ENCODE results near the gene USP2.

Gene USP2

DNA sequence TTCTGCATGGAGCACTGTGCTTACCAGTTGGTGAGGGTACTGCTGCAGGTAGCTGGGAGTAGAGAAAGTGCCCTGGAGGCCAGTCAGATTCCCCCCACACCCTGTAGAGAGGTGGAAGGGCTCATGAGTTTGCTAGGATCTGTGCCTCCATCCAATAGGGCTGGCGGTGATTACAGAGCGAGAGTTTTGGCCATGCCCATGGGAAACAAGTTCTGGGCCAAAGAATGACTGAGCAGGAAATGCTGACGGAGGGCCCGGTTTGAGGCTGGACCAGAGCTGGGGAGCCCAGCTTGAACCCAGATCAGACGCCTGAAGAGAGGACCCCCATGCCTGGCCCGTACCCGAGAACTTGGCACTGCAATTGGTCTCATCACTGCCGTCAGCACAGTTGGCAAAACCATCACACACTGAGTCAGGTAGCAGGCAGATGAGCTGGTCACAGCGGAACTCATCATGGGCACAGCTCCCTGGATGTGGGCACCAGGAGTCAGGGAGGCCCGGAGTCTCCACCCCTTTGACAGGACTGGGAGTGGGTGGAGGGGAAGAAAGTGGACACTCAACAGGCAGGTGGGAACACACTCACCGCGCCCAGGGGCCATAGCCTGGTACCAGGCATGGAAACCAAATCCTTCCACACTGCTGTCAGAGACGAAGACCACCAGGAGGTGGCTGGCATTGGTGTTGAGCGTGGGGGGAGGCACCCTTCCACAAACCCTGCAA, 37.0 kb downstream of the USP2 start:
- no peak overlapping the region for H3K4me3 ChIP-seq (ENCODE audit: low read depth, low read length)
- no peak for DNase-seq (ENCODE audit: low read depth)
- TF ChIP-seq, protein P1, sequence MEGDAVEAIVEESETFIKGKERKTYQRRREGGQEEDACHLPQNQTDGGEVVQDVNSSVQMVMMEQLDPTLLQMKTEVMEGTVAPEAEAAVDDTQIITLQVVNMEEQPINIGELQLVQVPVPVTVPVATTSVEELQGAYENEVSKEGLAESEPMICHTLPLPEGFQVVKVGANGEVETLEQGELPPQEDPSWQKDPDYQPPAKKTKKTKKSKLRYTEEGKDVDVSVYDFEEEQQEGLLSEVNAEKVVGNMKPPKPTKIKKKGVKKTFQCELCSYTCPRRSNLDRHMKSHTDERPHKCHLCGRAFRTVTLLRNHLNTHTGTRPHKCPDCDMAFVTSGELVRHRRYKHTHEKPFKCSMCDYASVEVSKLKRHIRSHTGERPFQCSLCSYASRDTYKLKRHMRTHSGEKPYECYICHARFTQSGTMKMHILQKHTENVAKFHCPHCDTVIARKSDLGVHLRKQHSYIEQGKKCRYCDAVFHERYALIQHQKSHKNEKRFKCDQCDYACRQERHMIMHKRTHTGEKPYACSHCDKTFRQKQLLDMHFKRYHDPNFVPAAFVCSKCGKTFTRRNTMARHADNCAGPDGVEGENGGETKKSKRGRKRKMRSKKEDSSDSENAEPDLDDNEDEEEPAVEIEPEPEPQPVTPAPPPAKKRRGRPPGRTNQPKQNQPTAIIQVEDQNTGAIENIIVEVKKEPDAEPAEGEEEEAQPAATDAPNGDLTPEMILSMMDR (IDR thresholded peaks at IDR 0.05; ENCODE audit: low read depth, low read length), result no peak
- no peak for TF ChIP-seq MYC (IDR thresholded peaks at IDR 0.05; ENCODE audit: low read depth, low read length)
- no peak for TF ChIP-seq POLR2A (IDR thresholded peaks at IDR 0.05; ENCODE audit: extremely low read depth, insufficient read length)
- TF ChIP-seq, protein P2, sequence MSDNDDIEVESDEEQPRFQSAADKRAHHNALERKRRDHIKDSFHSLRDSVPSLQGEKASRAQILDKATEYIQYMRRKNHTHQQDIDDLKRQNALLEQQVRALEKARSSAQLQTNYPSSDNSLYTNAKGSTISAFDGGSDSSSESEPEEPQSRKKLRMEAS (IDR thresholded peaks at IDR 0.05; ENCODE audit: low read depth, low read length), result no peak

DNA sequence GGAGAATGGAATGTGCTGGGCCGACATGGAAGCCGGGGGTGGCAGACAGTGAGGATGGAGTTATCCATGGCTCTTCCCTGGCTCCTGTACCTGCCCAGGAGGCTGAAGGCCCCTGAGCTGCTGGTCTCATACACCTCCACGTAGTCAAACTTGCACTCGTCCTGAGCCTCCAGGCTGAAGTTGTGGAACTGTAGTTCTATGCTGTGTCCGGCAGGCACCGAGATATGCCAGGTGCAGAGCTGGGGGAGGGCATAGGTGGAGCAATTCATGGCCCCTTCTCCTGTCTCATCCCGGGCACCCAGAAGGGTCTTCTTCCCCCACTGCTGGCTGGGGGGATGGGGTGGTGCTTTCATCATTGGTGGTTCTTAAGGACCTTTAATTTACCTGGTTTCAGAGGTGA, 37.8 kb downstream of the USP2 start:
- no peak for DNase-seq (ENCODE audit: low read depth)
- no peak overlapping the region for H3K4me3 ChIP-seq (ENCODE audit: low read depth, low read length)
- TF ChIP-seq, protein P2 (IDR thresholded peaks at IDR 0.05; ENCODE audit: low read depth, low read length), result no peak
- TF ChIP-seq POLR2A (IDR thresholded peaks at IDR 0.05; ENCODE audit: extremely low read depth, insufficient read length) (no peak), MYC (IDR thresholded peaks at IDR 0.05; ENCODE audit: low read depth, low read length) (no peak)
- TF ChIP-seq, protein P1 (IDR thresholded peaks at IDR 0.05; ENCODE audit: low read depth, low read length), result no peak

DNA sequence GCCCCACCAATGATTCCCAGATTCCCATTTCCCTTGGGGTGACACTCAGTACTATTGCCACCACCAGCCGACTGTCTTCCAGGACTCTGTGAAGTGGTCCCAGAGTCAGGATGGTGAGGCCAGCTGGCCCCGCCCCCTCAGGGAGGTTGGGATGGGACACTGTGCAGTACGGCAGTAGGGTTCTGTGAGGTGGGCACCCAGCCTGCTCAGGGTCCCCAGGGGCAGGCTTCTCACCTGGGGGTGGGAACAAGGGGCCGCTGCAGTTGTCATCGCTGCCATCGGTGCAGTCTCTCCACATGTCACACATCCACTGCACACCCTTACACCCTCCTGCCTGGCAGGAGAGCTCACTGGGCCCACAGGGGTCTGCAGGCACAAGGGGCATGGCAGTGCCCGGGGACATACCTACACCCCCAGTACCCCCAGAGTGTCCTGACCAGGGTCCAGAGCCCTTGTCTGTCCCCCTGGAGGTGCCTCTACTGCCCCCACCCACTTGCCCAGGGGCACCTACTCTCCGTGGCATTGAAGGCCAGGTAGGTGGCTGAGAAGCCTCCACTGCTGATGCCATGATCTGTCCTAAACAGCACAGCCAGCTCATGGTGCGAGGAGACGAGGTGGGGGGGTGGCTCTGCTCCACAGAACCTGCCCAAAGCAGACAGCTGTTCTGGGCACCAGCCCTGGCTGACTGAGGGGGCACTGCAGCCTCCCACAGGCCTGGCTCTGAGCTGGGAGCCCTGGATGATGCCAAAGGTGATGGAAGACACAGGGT, 38.9 kb downstream of the USP2 start:
- no peak for DNase-seq (ENCODE audit: low read depth)
- H3K4me3 ChIP-seq (ENCODE audit: low read depth, low read length), result no peak overlapping the region
- no peak for TF ChIP-seq POLR2A (IDR thresholded peaks at IDR 0.05; ENCODE audit: extremely low read depth, insufficient read length)
- no peak for TF ChIP-seq MYC (IDR thresholded peaks at IDR 0.05; ENCODE audit: low read depth, low read length)
- TF ChIP-seq, protein P1 (IDR thresholded peaks at IDR 0.05; ENCODE audit: low read depth, low read length), result no peak
- TF ChIP-seq, protein P2 (IDR thresholded peaks at IDR 0.05; ENCODE audit: low read depth, low read length), result no peak

DNA sequence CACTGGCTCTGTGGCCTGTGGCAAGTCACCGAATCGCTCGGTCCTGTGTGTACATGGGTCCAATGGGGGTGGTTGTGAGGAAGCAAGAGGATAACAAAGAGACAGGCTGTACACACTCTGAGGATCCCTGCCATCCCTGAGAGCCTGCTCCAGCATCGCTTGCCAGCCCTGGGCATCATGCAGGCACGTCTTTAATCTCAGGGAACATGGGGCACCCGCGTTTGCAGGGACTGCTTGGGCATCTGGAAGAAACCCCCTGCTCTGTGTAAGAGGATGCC, 39.5 kb downstream of the USP2 start:
- H3K4me3 ChIP-seq (ENCODE audit: low read depth, low read length), result no peak overlapping the region
- TF ChIP-seq POLR2A (IDR thresholded peaks at IDR 0.05; ENCODE audit: extremely low read depth, insufficient read length), result no peak
- TF ChIP-seq, protein P2 (IDR thresholded peaks at IDR 0.05; ENCODE audit: low read depth, low read length), result no peak
- TF ChIP-seq, protein P1 (IDR thresholded peaks at IDR 0.05; ENCODE audit: low read depth, low read length), result no peak
- no peak for TF ChIP-seq MYC (IDR thresholded peaks at IDR 0.05; ENCODE audit: low read depth, low read length)
- DNase-seq (ENCODE audit: low read depth), result no peak

DNA sequence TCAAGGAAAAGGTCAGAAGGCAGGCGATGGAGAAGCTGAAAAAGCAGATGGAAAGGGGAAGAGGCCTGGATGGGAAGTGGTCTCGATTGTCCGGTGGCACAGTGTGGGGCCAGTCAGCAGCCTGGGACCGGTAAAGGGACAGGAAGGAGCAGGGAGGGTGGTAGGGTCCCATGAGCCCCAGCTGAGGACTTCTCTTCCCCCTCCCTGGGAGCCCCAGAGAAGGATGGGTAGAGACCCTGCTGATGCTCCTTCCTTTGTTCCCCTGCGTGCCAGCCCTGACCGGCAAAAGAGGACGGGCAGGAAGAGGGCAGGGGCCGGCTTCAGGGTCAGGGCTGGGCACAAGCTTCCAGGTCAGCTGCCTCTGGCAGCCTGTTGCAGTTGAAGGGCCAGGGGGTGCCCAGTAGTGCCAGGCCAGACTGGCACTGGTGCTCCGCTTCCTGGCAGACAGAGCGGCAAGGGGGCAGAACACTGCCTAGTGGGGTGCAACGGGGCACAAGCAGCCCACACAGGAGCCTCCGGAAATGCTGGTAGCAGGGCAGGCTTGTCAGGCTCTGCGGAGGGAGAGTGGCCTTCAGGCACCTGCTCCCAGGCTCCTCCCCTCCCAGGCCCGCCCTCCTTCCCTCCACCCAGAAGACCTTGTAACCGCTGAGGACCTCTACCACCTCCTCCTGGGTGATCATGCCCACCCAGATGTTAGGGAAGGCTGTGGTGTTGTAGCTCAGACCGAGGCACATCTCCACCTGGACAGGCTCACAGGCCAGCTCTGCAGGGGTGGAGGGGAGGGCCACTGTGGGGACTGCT, 40.1 kb downstream of the USP2 start:
- TF ChIP-seq, protein P1 (IDR thresholded peaks at IDR 0.05; ENCODE audit: low read depth, low read length), result no peak
- TF ChIP-seq POLR2A (IDR thresholded peaks at IDR 0.05; ENCODE audit: extremely low read depth, insufficient read length) (no peak), MYC (IDR thresholded peaks at IDR 0.05; ENCODE audit: low read depth, low read length) (no peak)
- TF ChIP-seq, protein P2 (IDR thresholded peaks at IDR 0.05; ENCODE audit: low read depth, low read length), result no peak
- DNase-seq (ENCODE audit: low read depth), result no peak
- no peak overlapping the region for H3K4me3 ChIP-seq (ENCODE audit: low read depth, low read length)

Measured in NB4 (cell line).